IMR-90 (cell line): ENCODE measurements around the gene FFAR3. TPM values are rescaled to one million over a fixed set of nuclear protein-coding genes. Genes with fewer than 3 reads are reported as not detected.

Experiments
- ATAC-seq: fragments of 200-7000 bp; cut with Tn5 transposase; 2 replicates; pipeline ENCODE4 v1.9.1; 2020; ENCODE audit warnings: low read depth, mild to moderate bottlenecking, moderate library complexity
- BruUV-seq: library from RNA; stranded (reverse); fragments of 400-500 nt; replicated peaks from 2 replicates; lab custom pipeline; 2021; lab: Mats Ljungman, UMichigan
- CTCF ChIA-PET: fragments of 300-600 bp; formaldehyde crosslinking; extraction: SDS; loops from one replicate; lab custom pipeline; 2021; ENCODE audit warnings: antibody characterized with exemption; lab: Yijun Ruan, JAX
- POLR2A ChIA-PET: fragments of 300-600 bp; sonication (Branson Sonifier 250); formaldehyde crosslinking; loops from one replicate; lab custom pipeline; 2022; ENCODE audit warnings: antibody characterized with exemption; ENCODE audit not compliant: unreplicated experiment; lab: Charles Lee
- DNase-seq: peaks from one replicate; pipeline ENCODE4 v3.0.0; 2013
- H2AFZ ChIP-seq: replicated peaks from 2 replicates; pipeline ENCODE3; 2013; ENCODE audit warnings: low read length, mild to moderate bottlenecking; ENCODE audit not compliant: poor library complexity
- H2AK5ac ChIP-seq: 2 replicates; pipeline ENCODE4 v1.6.1; 2013; ENCODE audit warnings: low read depth, low read length, inconsistent platforms
- H2AK9ac ChIP-seq: replicated peaks from 2 replicates; pipeline ENCODE3; 2013; ENCODE audit warnings: mild to moderate bottlenecking, low read depth, low read length, moderate library complexity; ENCODE audit not compliant: poor library complexity
- H2BK120ac ChIP-seq: 2 replicates; pipeline ENCODE4 v1.6.1; 2013; ENCODE audit warnings: low read depth, low read length, inconsistent platforms
- H2BK15ac ChIP-seq: 3 replicates; pipeline ENCODE4 v1.6.1; 2013; ENCODE audit warnings: low read depth, low read length, inconsistent platforms
- H2BK20ac ChIP-seq: 2 replicates; pipeline ENCODE4 v1.6.1; 2013; ENCODE audit warnings: low read depth, mild to moderate bottlenecking, inconsistent platforms, low read length, moderate library complexity
- H2BK5ac ChIP-seq: 2 replicates; pipeline ENCODE4 v1.6.1; 2013; ENCODE audit warnings: mild to moderate bottlenecking, low read depth, low read length, inconsistent platforms; ENCODE audit not compliant: poor library complexity, severe bottlenecking
- H3K14ac ChIP-seq: replicated peaks from 2 replicates; pipeline ENCODE4 v1.6.1; 2013; ENCODE audit warnings: low read depth, low read length, inconsistent platforms
- H3K18ac ChIP-seq: 2 replicates; pipeline ENCODE4 v1.6.1; 2013; ENCODE audit warnings: low read depth, low read length, control low read depth
- H3K23ac ChIP-seq: 2 replicates; pipeline ENCODE4 v1.6.1; 2013; ENCODE audit warnings: low read depth, low read length, inconsistent platforms
- H3K27ac ChIP-seq: 2 replicates; pipeline ENCODE4 v1.5.1; 2013; ENCODE audit warnings: mild to moderate bottlenecking, control low read depth, low read length; ENCODE audit not compliant: insufficient read depth
- H3K27me3 ChIP-seq: 2 replicates; pipeline ENCODE4 v1.6.1; 2013; ENCODE audit warnings: low read length; ENCODE audit not compliant: control insufficient read depth, insufficient read depth
- H3K36me3 ChIP-seq: 2 replicates; pipeline ENCODE4 v1.6.1; 2013; ENCODE audit warnings: low read length, mixed read lengths; ENCODE audit not compliant: control insufficient read depth, insufficient read depth
- H3K4ac ChIP-seq: 2 replicates; pipeline ENCODE4 v1.6.1; 2013; ENCODE audit warnings: low read depth, low read length, inconsistent platforms
- H3K4me1 ChIP-seq: 2 replicates; pipeline ENCODE4 v1.6.1; 2013; ENCODE audit warnings: low read length, mixed read lengths; ENCODE audit not compliant: control insufficient read depth, insufficient read depth
- H3K4me2 ChIP-seq: 2 replicates; pipeline ENCODE4 v1.6.1; 2013; ENCODE audit warnings: low read depth, mild to moderate bottlenecking, control low read depth, low read length, moderate library complexity
- H3K4me3 ChIP-seq: 2 replicates; pipeline ENCODE4 v1.5.1; 2013; ENCODE audit warnings: low read depth, mild to moderate bottlenecking, control low read depth, low read length, moderate library complexity; ENCODE audit not compliant: insufficient read depth
- H3K56ac ChIP-seq: 2 replicates; pipeline ENCODE4 v1.6.1; 2013; ENCODE audit warnings: low read length, inconsistent platforms; ENCODE audit not compliant: insufficient read depth; ENCODE audit errors: extremely low read depth
- H3K79me1 ChIP-seq, 2 experiments: 2 replicates each; pipeline ENCODE4 v1.6.1; 2013; ENCODE audit warnings: low read length in 2 of 2, inconsistent platforms in 1 of 2, low read depth in 1 of 2
- H3K9ac ChIP-seq: 2 replicates; pipeline ENCODE4 v1.6.1; 2013; ENCODE audit warnings: low read depth, low read length, control low read depth
- H3K9me1 ChIP-seq: 2 replicates; pipeline ENCODE4 v1.6.1; 2013; ENCODE audit warnings: low read length, inconsistent platforms; ENCODE audit not compliant: insufficient read depth
- H3K9me3 ChIP-seq: 2 replicates; pipeline ENCODE4 v1.6.1; 2013; ENCODE audit warnings: low read length; ENCODE audit not compliant: control insufficient read depth, insufficient read depth
- H4K20me1 ChIP-seq: 2 replicates; pipeline ENCODE4 v1.6.1; 2013; ENCODE audit warnings: low read length, inconsistent platforms; ENCODE audit not compliant: insufficient read depth
- H4K5ac ChIP-seq: 2 replicates; pipeline ENCODE4 v1.6.1; 2013; ENCODE audit warnings: mild to moderate bottlenecking, low read depth, low read length, control low read depth
- H4K8ac ChIP-seq, 2 experiments: 2 replicates each; pipeline ENCODE4 v1.6.1; 2013; ENCODE audit warnings: low read depth in 2 of 2, low read length in 2 of 2, control low read depth in 1 of 2, inconsistent platforms in 1 of 2
- H4K91ac ChIP-seq: 2 replicates; pipeline ENCODE4 v1.6.1; 2013; ENCODE audit warnings: low read depth, low read length, inconsistent platforms; ENCODE audit not compliant: insufficient read depth
- BHLHE40 ChIP-seq: fragments of 150-350 bp; IDR thresholded peaks from 2 replicates; pipeline ENCODE4 v1.6.1; 2016; ENCODE audit warnings: mild to moderate bottlenecking, low read depth, low read length
- CEBPB ChIP-seq: IDR thresholded peaks from 2 replicates; pipeline ENCODE4 v1.6.1; 2012; ENCODE audit warnings: low read depth, low read length, improper control_type of control experiment
- CHD1 ChIP-seq: IDR thresholded peaks from 2 replicates; pipeline ENCODE4 v1.6.1; 2012; ENCODE audit warnings: low read depth, low read length, improper control_type of control experiment
- FOS ChIP-seq: fragments of 150-350 bp; IDR thresholded peaks from 2 replicates; pipeline ENCODE4 v1.6.1; 2016; ENCODE audit warnings: low read depth, low read length
- MAFK ChIP-seq: IDR thresholded peaks from 2 replicates; pipeline ENCODE4 v1.6.1; 2012; ENCODE audit warnings: low read depth, low read length, improper control_type of control experiment
- MXI1 ChIP-seq: IDR thresholded peaks from 2 replicates; pipeline ENCODE4 v1.6.1; 2012; ENCODE audit warnings: low read depth, mild to moderate bottlenecking, low read length, moderate library complexity, borderline replicate concordance
- POLR2A ChIP-seq: IDR thresholded peaks from 2 replicates; pipeline ENCODE4 v1.6.1; 2012; ENCODE audit warnings: mild to moderate bottlenecking, low read depth, low read length
- RAD21 ChIP-seq: IDR thresholded peaks from 2 replicates; pipeline ENCODE4 v1.6.1; 2012; ENCODE audit warnings: low read length, improper control_type of control experiment
- RCOR1 ChIP-seq: IDR thresholded peaks from 2 replicates; pipeline ENCODE4 v1.6.1; 2012; ENCODE audit warnings: mild to moderate bottlenecking, low read length, improper control_type of control experiment; ENCODE audit not compliant: insufficient replicate concordance
- WGBS, 2 experiments: methylation state at CpG; one replicate each; pipeline versions ENCODE4 v1.1.5 to v1.1.7; 2013; ENCODE audit warnings: missing lambda C conversion rate in 2 of 2; ENCODE audit not compliant: insufficient read length in 1 of 2; ENCODE audit errors: extremely low coverage in 2 of 2; 5-methylcytosine and 5-hydroxymethylcytosine counted together
- dilution Hi-C: fragments of 300-500 bp; cut with HindIII; formaldehyde crosslinking; loops from one replicate; pipeline ENCODE4 v1.14.3; 2018; ENCODE audit warnings: low sequenced_read_pairs; ENCODE audit not compliant: unreplicated experiment
- in situ Hi-C: fragments of 300-500 bp; cut with MboI; formaldehyde crosslinking; loops from 3 replicates; pipeline ENCODE4 v1.14.3; 2019; ENCODE audit warnings: low sequenced_read_pairs, inconsistent platforms, mixed read lengths
- intact Hi-C: fragments of 100-400 bp; cut with micrococcal nuclease; formaldehyde crosslinking; loops from 2 replicates; pipeline ENCODE4 v1.10.0; 2022
- polyA plus RNA-seq, 3 experiments: library from polyadenylated mRNA; depleted of rRNA; stranded (reverse); fragments of >200 nt; gene quantifications; 2 replicates each; pipeline ENCODE4 v1.2.3, GENCODE V29; 2012; ENCODE audit warnings: low replicate concordance in 1 of 3
- total RNA-seq: library from RNA; depleted of rRNA; stranded (reverse); fragments of >200 nt; gene quantifications from 2 replicates; pipeline ENCODE4 v1.2.3, GENCODE V29; 2012
- TF ChIP-seq, protein P1 (sequence below): fragments of 150-350 bp; IDR thresholded peaks from 2 replicates; pipeline ENCODE4 v1.6.1; 2016; ENCODE audit warnings: low read depth, mild to moderate bottlenecking, low read length, moderate library complexity, borderline replicate concordance
- TF ChIP-seq, protein P2 (sequence below): fragments of 150-350 bp; IDR thresholded peaks from 2 replicates; pipeline ENCODE4 v1.6.1; 2017; ENCODE audit warnings: mild to moderate bottlenecking, antibody characterized with exemption, low read length, low read depth
- TF ChIP-seq, protein P3 (sequence below): conservative IDR thresholded peaks from 2 replicates; pipeline ENCODE4 v1.5.1; 2012; ENCODE audit warnings: mild to moderate bottlenecking, low read depth, low read length, improper control_type of control experiment

The FFAR3 gene
- total and polyA plus RNA-seq, 2 of the 4 experiments (the other 2 are of a cell fraction), result not detected

- BruUV-seq, result no TSS peak
- Histone ChIP-seq H3K9me1 (no peaks in the 10 kb centered on the region), H2BK15ac (no peak overlapping the region), H3K4me2 (no peak overlapping the region), H3K27me3 (peaks cover 1% of the 10 kb centered on the region; the same call in 1 of the 2 replicates), H4K91ac (no peak overlapping the region), H3K4me3 (no peak overlapping the region), H3K79me1 (no peaks in the 10 kb centered on the region), H4K8ac (no peak overlapping the region), H3K4ac (no peak overlapping the region), H3K9me3 (no peaks in the 10 kb centered on the region), H3K56ac (no peak overlapping the region), H4K5ac (no peak overlapping the region), H2BK120ac (no peak overlapping the region), H3K14ac (no peak overlapping the region), H3K18ac (no peak overlapping the region), H3K36me3 (no peaks in the 10 kb centered on the region), H3K23ac (no peak overlapping the region), H3K9ac (no peak overlapping the region), H2BK5ac (no peak overlapping the region), H2AK9ac (no peak overlapping the region), H3K4me1 (no peaks in the 10 kb centered on the region), H2AFZ (no peak overlapping the region), H2BK20ac (no peak overlapping the region), H2AK5ac (no peak overlapping the region), H3K27ac (no peak overlapping the region), H4K20me1 (no peaks in the 10 kb centered on the region)
- TF ChIP-seq, protein P1, sequence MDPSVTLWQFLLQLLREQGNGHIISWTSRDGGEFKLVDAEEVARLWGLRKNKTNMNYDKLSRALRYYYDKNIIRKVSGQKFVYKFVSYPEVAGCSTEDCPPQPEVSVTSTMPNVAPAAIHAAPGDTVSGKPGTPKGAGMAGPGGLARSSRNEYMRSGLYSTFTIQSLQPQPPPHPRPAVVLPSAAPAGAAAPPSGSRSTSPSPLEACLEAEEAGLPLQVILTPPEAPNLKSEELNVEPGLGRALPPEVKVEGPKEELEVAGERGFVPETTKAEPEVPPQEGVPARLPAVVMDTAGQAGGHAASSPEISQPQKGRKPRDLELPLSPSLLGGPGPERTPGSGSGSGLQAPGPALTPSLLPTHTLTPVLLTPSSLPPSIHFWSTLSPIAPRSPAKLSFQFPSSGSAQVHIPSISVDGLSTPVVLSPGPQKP, result no peak
- TF ChIP-seq RCOR1 (no peak), BHLHE40 (no peak), RAD21 (no peak), FOS (no peak), MXI1 (no peak), CHD1 (no peak), MAFK (no peak), POLR2A (no peak), CEBPB (no peak)
- TF ChIP-seq, protein P2, sequence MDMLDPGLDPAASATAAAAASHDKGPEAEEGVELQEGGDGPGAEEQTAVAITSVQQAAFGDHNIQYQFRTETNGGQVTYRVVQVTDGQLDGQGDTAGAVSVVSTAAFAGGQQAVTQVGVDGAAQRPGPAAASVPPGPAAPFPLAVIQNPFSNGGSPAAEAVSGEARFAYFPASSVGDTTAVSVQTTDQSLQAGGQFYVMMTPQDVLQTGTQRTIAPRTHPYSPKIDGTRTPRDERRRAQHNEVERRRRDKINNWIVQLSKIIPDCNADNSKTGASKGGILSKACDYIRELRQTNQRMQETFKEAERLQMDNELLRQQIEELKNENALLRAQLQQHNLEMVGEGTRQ, result no peak
- TF ChIP-seq, protein P3, sequence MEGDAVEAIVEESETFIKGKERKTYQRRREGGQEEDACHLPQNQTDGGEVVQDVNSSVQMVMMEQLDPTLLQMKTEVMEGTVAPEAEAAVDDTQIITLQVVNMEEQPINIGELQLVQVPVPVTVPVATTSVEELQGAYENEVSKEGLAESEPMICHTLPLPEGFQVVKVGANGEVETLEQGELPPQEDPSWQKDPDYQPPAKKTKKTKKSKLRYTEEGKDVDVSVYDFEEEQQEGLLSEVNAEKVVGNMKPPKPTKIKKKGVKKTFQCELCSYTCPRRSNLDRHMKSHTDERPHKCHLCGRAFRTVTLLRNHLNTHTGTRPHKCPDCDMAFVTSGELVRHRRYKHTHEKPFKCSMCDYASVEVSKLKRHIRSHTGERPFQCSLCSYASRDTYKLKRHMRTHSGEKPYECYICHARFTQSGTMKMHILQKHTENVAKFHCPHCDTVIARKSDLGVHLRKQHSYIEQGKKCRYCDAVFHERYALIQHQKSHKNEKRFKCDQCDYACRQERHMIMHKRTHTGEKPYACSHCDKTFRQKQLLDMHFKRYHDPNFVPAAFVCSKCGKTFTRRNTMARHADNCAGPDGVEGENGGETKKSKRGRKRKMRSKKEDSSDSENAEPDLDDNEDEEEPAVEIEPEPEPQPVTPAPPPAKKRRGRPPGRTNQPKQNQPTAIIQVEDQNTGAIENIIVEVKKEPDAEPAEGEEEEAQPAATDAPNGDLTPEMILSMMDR, result no peak
- DNase-seq (no peak), ATAC-seq (no peak)
- in situ Hi-C loops, result no loop called here
- intact Hi-C loops, result no loop called here
- WGBS, 2 experiments, result no CpG with 5 or more reads among the region's 1 CpG
- dilution Hi-C loops, result no loop called here
- ChIA-PET POLR2A (no interaction called here), CTCF (interaction anchor here (0.5 kb wide), 1 partner anchor 79 kb away, joined by 4 read pairs; no protein-coding TSS in a partner anchor)
These were observed 10.1 kb downstream of the FFAR3 start for GRCh38 chr19:35368378-35368777.
